ENCODE data around the gene C1orf105.
A peak's percentile ranks its signal among the peaks of the same experiment; 100 is the strongest.

C1orf105 gene

DNA sequence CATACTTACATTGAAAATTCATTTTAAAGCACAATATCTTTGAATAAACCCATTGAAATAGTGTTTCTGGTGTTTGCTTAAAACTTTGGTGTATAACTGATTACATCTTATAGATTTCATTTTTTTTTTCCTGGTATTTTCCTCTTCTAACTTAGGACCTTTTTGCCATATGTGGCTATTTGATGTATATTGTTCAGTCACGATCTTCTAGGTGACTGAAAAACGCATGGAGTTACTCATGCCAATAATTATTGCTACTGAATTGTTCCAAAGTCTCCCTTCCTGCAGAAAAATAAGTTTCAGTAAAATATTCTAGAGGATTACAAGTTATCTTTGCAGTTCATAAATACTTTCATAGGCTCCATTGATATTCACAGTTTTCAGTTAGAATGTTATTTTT lies 22.9 kb upstream of the C1orf105 start:
- ChIA-PET CTCF (interaction anchor here (0.7 to 7.1 kb wide), 8 partner anchors 13 to 412 kb away, joined by 3 to 69 read pairs (median 5); no protein-coding TSS in a partner anchor), POLR2A (interaction anchor here (0.7 to 2.8 kb wide), 2 partner anchors 39 to 253 kb away, joined by 3 to 15 read pairs; no protein-coding TSS in a partner anchor)
- TF ChIP-seq, protein P1, sequence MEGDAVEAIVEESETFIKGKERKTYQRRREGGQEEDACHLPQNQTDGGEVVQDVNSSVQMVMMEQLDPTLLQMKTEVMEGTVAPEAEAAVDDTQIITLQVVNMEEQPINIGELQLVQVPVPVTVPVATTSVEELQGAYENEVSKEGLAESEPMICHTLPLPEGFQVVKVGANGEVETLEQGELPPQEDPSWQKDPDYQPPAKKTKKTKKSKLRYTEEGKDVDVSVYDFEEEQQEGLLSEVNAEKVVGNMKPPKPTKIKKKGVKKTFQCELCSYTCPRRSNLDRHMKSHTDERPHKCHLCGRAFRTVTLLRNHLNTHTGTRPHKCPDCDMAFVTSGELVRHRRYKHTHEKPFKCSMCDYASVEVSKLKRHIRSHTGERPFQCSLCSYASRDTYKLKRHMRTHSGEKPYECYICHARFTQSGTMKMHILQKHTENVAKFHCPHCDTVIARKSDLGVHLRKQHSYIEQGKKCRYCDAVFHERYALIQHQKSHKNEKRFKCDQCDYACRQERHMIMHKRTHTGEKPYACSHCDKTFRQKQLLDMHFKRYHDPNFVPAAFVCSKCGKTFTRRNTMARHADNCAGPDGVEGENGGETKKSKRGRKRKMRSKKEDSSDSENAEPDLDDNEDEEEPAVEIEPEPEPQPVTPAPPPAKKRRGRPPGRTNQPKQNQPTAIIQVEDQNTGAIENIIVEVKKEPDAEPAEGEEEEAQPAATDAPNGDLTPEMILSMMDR (IDR thresholded peaks at IDR 0.05; ENCODE audit: insufficient read depth, low read length, missing control alignments), result no peak
- no peak overlapping the region for H3K4me3 ChIP-seq (ENCODE audit: low read depth, low read length)
- no peak for DNase-seq (ENCODE audit: low read depth, low spot score)

DNA sequence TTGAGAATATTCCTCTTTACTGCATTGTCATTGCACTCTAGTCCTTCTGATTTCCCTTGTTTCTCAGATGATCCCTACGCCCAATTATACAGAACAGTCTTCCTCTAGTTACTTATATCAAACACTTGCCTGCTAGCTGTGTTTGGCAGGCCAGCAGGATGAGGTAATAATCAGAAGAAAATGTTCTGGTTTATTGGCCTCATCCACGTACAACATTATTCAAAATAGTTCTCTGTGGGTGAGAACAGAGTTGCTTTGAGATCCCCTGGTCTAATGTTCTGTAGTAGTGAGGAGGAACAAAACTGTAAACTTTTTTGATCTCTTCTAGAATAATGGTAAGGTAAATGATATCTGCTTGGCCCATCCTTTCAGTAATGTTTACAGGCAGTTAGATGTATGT lies 22.3 kb upstream of the C1orf105 start:
- no peak for DNase-seq (ENCODE audit: low read depth, low spot score)
- TF ChIP-seq, protein P1 (IDR thresholded peaks at IDR 0.05; ENCODE audit: insufficient read depth, low read length, missing control alignments), result no peak
- no peak overlapping the region for H3K4me3 ChIP-seq (ENCODE audit: low read depth, low read length)
- CTCF ChIA-PET, result interaction anchor here (1.2 to 7.1 kb wide), 9 partner anchors 10 to 413 kb away, joined by 4 to 69 read pairs (median 6); no protein-coding TSS in a partner anchor
- POLR2A ChIA-PET, result interaction anchor here (0.7 to 2.8 kb wide), 3 partner anchors 40 to 255 kb away, joined by 3 to 15 read pairs (median 7); no protein-coding TSS in a partner anchor

DNA sequence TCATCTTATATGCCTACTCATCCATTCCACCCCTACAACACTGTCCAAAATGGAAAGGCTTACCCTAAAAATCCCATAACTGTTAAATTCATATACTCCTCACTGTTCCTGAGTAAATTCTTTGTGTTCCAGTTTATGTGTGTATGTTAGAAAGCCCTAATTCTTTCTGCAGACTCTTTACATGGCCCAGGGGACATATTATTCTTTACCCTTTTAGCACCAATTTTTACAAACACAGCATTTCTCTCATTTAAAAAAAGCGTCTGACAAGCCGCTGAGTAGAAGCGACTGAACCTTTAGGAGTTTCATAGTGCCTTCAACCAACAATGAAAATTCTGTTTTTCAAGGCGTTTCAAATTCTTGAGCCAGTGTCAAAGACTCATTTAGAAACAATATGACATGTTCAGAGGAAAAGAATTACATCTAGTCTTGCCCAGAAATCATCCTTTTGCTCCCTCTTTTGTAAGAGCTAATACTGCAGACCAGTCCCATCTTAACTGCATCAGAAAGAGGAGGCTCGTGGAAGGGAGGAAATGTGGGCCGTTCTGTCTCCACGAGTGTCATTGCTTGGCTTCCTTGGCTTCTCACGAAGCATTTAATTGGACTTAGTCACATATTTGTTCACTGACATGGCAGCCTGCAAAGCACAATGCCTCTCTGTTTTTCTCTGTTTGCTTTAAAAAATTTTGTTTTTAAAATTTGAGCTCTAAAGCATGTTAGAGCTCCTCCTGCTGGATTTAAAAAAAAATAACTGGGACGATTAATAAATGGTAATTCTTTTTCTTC lies 21.3 kb upstream of the C1orf105 start:
- H3K4me3 ChIP-seq (ENCODE audit: low read depth, low read length), result no peak overlapping the region
- POLR2A ChIA-PET, result interaction anchor here (0.6 to 2.8 kb wide), 4 partner anchors 41 to 256 kb away, joined by 3 to 15 read pairs (median 9); no protein-coding TSS in a partner anchor
- TF ChIP-seq, protein P1 (IDR thresholded peaks at IDR 0.05; ENCODE audit: insufficient read depth, low read length, missing control alignments), result peak; percentile 23

DNA sequence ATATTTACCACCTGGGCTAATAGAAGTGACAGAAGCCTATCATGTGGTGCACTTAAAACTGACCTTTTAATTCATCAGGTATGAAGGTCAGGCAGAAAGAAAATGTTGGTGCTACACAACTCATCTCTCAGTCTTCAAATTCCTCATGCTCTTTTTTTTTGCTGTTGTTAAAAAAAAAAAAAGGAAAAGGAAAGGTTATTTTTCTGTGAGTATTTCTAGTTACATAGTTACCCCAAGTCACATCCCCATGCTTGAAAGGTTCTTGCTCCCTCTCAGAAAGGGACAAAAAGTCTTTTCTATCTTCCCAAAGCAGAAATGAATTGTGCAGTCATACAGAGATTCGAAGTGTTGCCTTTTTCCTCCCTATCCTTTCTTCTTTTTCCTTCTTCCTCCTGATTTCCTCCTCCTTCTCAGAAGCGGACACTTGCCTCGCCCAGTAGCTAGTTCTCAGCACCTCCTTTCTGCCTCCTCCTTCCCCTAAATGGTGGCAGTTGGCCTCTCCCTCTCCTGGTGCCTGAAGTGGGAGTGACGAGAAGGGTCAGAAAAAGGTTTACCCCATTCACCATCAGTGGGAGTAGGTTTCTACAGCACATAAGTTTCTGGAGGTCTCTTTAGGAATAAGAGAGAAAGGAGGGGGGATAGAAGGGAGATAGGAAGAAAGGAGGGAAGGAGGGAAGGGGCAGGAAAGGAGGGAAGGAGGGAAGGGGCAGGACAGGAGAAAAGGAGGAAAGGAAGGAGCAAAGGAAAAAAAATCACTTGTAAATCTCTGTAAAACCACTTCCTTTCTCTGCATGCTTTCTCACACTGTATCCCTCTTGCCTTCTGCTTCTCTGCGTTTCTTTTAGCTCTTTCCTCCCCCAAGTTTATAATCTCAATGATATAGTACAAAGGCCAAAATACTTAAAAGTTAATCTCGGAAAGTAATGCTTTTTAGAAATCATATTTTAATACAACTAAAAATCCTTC lies 20.4 kb upstream of the C1orf105 start:
- DNase-seq (ENCODE audit: low read depth, low spot score), result no peak
- ChIA-PET POLR2A (interaction anchor here (0.6 to 2.8 kb wide), 4 partner anchors 41 to 257 kb away, joined by 3 to 15 read pairs (median 9); no protein-coding TSS in a partner anchor), CTCF (interaction anchor here (0.7 to 7.1 kb wide), 44 partner anchors 8 to 414 kb away, joined by 3 to 69 read pairs (median 4); partner anchors contain the start of gene C1orf105)
- no peak overlapping the region for H3K4me3 ChIP-seq (ENCODE audit: low read depth, low read length)
- TF ChIP-seq, protein P1 (IDR thresholded peaks at IDR 0.05; ENCODE audit: insufficient read depth, low read length, missing control alignments), result no peak

More for the DNA sequence above, 21.3 kb upstream of the C1orf105 start:
- DNase-seq (ENCODE audit: low read depth, low spot score), result peak; percentile 89
- CTCF ChIA-PET, result interaction anchor here (0.6 to 7.1 kb wide), 37 partner anchors 9 to 414 kb away, joined by 3 to 69 read pairs (median 4); partner anchors contain the start of gene C1orf105

DNA sequence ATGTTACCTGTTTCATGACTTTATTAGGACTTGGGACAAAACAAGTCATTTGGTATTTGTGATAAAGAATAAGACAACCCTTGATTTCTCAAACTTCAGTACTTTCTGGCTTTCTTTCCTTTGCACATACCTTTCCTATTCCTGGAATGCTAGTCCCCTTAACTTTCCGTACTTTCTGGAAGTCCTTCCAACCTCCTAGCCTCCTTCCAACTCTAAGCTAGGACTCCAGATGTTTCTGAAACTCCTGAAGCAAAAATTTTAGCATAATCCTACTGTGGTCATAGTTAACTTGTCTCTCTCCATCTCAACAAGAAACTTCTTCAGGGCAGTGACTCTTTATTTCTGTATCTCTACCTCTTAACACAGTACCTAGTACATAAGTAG lies 19.8 kb upstream of the C1orf105 start:
- CTCF ChIA-PET, result interaction anchor here (0.7 to 7.1 kb wide), 22 partner anchors 9 to 414 kb away, joined by 3 to 69 read pairs (median 5); no protein-coding TSS in a partner anchor
- H3K4me3 ChIP-seq (ENCODE audit: low read depth, low read length), result no peak overlapping the region
- DNase-seq (ENCODE audit: low read depth, low spot score), result no peak
- TF ChIP-seq, protein P1 (IDR thresholded peaks at IDR 0.05; ENCODE audit: insufficient read depth, low read length, missing control alignments), result no peak
- POLR2A ChIA-PET, result interaction anchor here (0.6 kb wide), 1 partner anchor 52 kb away, joined by 3 read pairs; no protein-coding TSS in a partner anchor

Measured in AG04449 (cell line).